Activated CD8-positive, alpha-beta T cell treated with anti-CD3 and anti-CD28 coated beads for 36 hours (primary cell): ENCODE measurements around the gene AANAT. TPM values are rescaled to one million over a fixed set of nuclear protein-coding genes. Genes with fewer than 3 reads are reported as not detected.

Experiments
- ATAC-seq: fragments of 200-7000 bp; cut with Tn5 transposase; one replicate; pipeline ENCODE4 v1.10.0; 2021; ENCODE audit warnings: mild to moderate bottlenecking, moderate library complexity
- CTCF ChIA-PET: fragments of 350-600 bp; sonication (Branson Sonifier 250); formaldehyde crosslinking; loops from one replicate; lab custom pipeline; 2021; ENCODE audit warnings: antibody characterized with exemption; lab: Charles Lee
- POLR2A ChIA-PET: fragments of 350-600 bp; sonication (Branson Sonifier 250); formaldehyde crosslinking; loops from one replicate; lab custom pipeline; 2021; ENCODE audit warnings: antibody characterized with exemption; lab: Charles Lee
- DNase-seq: peaks from one replicate; pipeline ENCODE4 v3.0.0-alpha.2; 2020
- H3K27ac Mint-ChIP-seq: one replicate; pipeline ENCODE4 v1.8.0; 2021; ENCODE audit warnings: mild to moderate bottlenecking, mixed read lengths
- H3K27me3 Mint-ChIP-seq: one replicate; pipeline ENCODE4 v1.8.0; 2021; ENCODE audit warnings: mixed read lengths
- H3K36me3 Mint-ChIP-seq: one replicate; pipeline ENCODE4 v1.8.0; 2021; ENCODE audit warnings: low read depth, mixed read lengths
- H3K4me1 Mint-ChIP-seq: one replicate; pipeline ENCODE4 v1.8.0; 2021; ENCODE audit warnings: low read depth, mixed read lengths
- H3K4me3 Mint-ChIP-seq: one replicate; pipeline ENCODE4 v1.8.0; 2021; ENCODE audit warnings: mild to moderate bottlenecking, moderate library complexity, mixed read lengths
- H3K9me3 Mint-ChIP-seq: one replicate; pipeline ENCODE4 v1.8.0; 2021; ENCODE audit warnings: mixed read lengths
- intact Hi-C: fragments of 100-400 bp; cut with micrococcal nuclease; formaldehyde crosslinking; loops from one replicate; pipeline ENCODE4 v1.10.0; 2022
- total RNA-seq, 2 experiments: library from RNA; stranded (reverse); gene quantifications; one replicate each; pipeline ENCODE4 v1.2.3, GENCODE V29; 2021
- TF ChIP-seq, protein P1 (sequence below): fragments of 200-600 bp; IDR thresholded peaks from one replicate; pipeline ENCODE4 v1.8.0; 2022; ENCODE audit warnings: antibody characterized with exemption, mild to moderate bottlenecking

AANAT gene
- total RNA-seq, 2 experiments from 2014 or later: 0.34 TPM; not detected in 1

DNA sequence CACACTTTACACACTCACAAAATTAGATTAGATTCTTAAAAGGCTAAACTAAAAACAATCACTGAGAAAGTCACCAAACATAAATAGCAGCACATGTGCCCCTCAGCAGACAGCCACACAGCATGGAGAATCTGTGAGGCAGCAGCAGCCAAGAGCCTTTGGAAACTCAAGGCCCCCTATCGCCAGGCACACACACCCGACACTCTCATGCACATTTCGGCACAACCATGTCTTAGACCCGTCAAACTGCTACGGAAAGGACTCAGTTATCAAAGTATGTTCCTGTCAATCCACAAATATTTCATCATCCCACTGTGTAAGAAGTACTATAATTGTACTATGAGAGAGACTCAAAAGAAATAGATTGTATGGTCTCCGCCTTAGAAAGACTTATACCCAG lies 35.4 kb upstream of the AANAT start:
- no peak overlapping the region for H3K4me3 Mint-ChIP-seq
- peaks cover 13% of the 10 kb centered on the region for H3K4me1 Mint-ChIP-seq
- ChIA-PET POLR2A (no interaction called here), CTCF (interaction anchor here (1.6 kb wide), 1 partner anchor 125 kb away, joined by 3 read pairs; no protein-coding TSS in a partner anchor)
- no peaks in the 10 kb centered on the region for H3K27me3 Mint-ChIP-seq
- no peak overlapping the region for H3K27ac Mint-ChIP-seq
- DNase-seq: no peak
- TF ChIP-seq, protein P1, sequence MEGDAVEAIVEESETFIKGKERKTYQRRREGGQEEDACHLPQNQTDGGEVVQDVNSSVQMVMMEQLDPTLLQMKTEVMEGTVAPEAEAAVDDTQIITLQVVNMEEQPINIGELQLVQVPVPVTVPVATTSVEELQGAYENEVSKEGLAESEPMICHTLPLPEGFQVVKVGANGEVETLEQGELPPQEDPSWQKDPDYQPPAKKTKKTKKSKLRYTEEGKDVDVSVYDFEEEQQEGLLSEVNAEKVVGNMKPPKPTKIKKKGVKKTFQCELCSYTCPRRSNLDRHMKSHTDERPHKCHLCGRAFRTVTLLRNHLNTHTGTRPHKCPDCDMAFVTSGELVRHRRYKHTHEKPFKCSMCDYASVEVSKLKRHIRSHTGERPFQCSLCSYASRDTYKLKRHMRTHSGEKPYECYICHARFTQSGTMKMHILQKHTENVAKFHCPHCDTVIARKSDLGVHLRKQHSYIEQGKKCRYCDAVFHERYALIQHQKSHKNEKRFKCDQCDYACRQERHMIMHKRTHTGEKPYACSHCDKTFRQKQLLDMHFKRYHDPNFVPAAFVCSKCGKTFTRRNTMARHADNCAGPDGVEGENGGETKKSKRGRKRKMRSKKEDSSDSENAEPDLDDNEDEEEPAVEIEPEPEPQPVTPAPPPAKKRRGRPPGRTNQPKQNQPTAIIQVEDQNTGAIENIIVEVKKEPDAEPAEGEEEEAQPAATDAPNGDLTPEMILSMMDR: no peak
- H3K36me3 Mint-ChIP-seq: no peaks in the 10 kb centered on the region
- H3K9me3 Mint-ChIP-seq: no peaks in the 10 kb centered on the region
- ATAC-seq: no peak
- intact Hi-C loops: no loop called here

DNA sequence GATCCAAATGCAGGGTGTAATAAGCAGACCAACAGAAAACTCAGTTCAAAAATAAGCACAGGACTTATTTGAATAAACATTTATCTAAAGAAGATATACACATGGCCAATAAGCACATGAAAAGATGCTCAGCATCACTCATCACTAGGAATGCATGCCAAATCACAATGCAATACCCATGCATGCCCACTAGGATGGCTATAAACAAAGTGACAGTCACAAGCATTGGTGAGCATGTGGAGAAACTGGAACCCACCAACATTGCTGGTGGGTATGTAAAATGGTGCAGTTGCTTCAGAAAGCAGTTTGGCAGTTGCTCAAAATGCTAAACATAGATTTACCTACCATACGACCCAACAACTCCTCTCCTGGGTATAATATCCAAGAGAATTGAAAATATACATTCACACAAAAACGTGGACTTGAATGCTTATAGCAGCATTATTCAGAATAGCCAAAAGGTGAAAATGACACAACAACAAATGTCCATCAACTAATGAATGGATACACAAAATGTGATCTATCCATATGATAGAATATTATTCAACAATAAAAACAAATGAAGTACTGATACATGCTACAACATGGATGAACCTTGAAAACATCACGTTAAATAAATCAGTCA lies 34.6 kb upstream of the AANAT start:
- peak; percentile 79 for ATAC-seq
- CTCF ChIA-PET: no interaction called here
- Mint-ChIP-seq H3K4me3 (no peak overlapping the region), H3K27me3 (no peaks in the 10 kb centered on the region), H3K4me1 (peaks cover 11% of the 10 kb centered on the region), H3K9me3 (no peaks in the 10 kb centered on the region), H3K36me3 (no peaks in the 10 kb centered on the region), H3K27ac (no peak overlapping the region)
- POLR2A ChIA-PET: no interaction called here
- intact Hi-C loops: no loop called here
- TF ChIP-seq, protein P1: peak; percentile 47
- no peak for DNase-seq

DNA sequence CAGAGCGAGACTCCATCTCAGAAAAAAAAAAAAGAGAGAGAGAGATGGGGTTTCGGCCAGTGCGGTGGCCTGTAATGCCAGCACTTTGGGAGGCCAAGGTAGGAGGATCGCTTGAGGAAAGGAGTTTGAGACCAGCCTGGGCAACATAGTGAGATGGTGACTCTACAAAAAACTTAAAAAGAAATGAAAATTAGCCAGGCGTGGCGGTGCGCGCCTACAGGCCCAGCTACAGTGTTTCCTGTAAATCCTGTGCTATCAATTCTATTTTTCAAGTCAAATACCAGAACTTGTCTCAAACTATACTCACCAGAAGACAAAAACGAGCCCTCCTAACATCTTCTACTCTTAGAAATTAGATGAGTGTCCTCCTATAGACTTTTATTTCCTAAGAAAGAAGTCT lies 33.7 kb upstream of the AANAT start:
- no peak overlapping the region for H3K4me3 Mint-ChIP-seq
- H3K4me1 Mint-ChIP-seq: peaks cover 6% of the 10 kb centered on the region
- no peak for DNase-seq
- no peak for ATAC-seq
- POLR2A ChIA-PET: no interaction called here
- CTCF ChIA-PET: no interaction called here
- intact Hi-C loops: no loop called here
- TF ChIP-seq, protein P1: no peak
- H3K36me3 Mint-ChIP-seq: no peaks in the 10 kb centered on the region
- no peak overlapping the region for H3K27ac Mint-ChIP-seq
- H3K9me3 Mint-ChIP-seq: no peaks in the 10 kb centered on the region
- H3K27me3 Mint-ChIP-seq: no peaks in the 10 kb centered on the region

DNA sequence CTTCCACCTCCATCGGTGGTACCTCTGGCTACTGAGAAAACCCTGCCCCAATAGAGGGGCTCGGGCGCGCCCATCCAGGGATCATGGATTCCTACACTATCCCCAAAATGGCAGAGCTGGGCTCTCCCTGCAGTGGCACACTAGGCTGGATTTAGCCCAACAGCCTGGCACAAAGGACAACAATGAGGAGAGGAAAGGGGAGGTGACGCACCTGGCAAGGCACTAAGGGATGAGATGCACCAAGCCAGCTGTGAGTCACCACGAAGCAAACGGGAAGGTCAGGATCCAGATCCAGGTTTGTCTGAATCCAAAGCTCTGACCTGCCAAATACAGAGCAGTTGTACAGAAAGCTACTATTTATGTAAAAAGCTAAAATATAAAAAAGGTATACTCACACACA lies 32.5 kb upstream of the AANAT start:
- peaks cover 13% of the 10 kb centered on the region for H3K4me1 Mint-ChIP-seq
- ChIA-PET CTCF (interaction anchor here (0.9 to 2.9 kb wide), 6 partner anchors 17 to 75 kb away, joined by 3 to 12 read pairs (median 3); no protein-coding TSS in a partner anchor), POLR2A (interaction anchor here (1.2 to 1.3 kb wide), 2 partner anchors 50 to 81 kb away, joined by 3 read pairs; partner anchors contain the start of gene PRPSAP1)
- no peaks in the 10 kb centered on the region for H3K36me3 Mint-ChIP-seq
- intact Hi-C loops: no loop called here
- no peaks in the 10 kb centered on the region for H3K9me3 Mint-ChIP-seq
- no peak for ATAC-seq
- no peak overlapping the region for H3K4me3 Mint-ChIP-seq
- no peak for DNase-seq
- TF ChIP-seq, protein P1: no peak
- no peak overlapping the region for H3K27ac Mint-ChIP-seq
- H3K27me3 Mint-ChIP-seq: no peaks in the 10 kb centered on the region

DNA sequence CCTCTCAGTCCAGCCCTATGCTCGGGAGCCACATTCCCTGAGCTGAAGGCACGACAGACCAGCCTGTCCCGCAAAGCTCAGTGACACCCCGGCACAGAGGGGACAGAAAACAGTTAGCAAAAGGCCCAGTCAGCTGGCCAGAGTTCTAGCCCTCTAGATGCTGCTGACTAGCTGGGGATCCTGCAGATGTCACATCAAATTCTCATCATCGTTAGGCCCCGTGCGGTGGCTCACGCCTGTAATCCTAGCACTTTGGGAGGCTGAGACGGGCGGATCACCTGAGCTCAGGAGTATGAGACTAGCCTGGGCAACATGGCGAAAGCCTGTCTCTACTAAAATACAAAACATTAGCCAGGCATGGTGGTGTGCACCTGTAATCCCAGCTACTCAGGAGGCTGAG lies 31.7 kb upstream of the AANAT start:
- ATAC-seq: no peak
- no peak overlapping the region for H3K4me3 Mint-ChIP-seq
- H3K27ac Mint-ChIP-seq: no peak overlapping the region
- no peaks in the 10 kb centered on the region for H3K9me3 Mint-ChIP-seq
- intact Hi-C loops: no loop called here
- TF ChIP-seq, protein P1: no peak
- H3K27me3 Mint-ChIP-seq: no peaks in the 10 kb centered on the region
- DNase-seq: no peak
- POLR2A ChIA-PET: interaction anchor here (1.2 to 1.3 kb wide), 2 partner anchors 50 to 82 kb away, joined by 3 read pairs; partner anchors contain the start of gene PRPSAP1
- CTCF ChIA-PET: interaction anchor here (1.5 to 2.9 kb wide), 4 partner anchors 10 to 38 kb away, joined by 3 to 12 read pairs (median 5); no protein-coding TSS in a partner anchor
- H3K36me3 Mint-ChIP-seq: no peaks in the 10 kb centered on the region
- peaks cover 13% of the 10 kb centered on the region for H3K4me1 Mint-ChIP-seq
